GM12891 (cell line): ENCODE data around the gene NLRC3.

ENCODE experiments used
- POLR2A ChIP-seq: IDR thresholded peaks from 2 replicates; pipeline ENCODE4 v1.6.1; 2011; ENCODE audit warnings: low read depth, low read length, control low read depth
- POLR2AphosphoS5 ChIP-seq: IDR thresholded peaks from 2 replicates; pipeline ENCODE4 v1.6.1; 2011; ENCODE audit warnings: low read depth, low read length, control low read depth
- SPI1 ChIP-seq: IDR thresholded peaks from 2 replicates; pipeline ENCODE4 v1.6.1; 2011; ENCODE audit warnings: low read depth, low read length, control low read depth
- TAF1 ChIP-seq: IDR thresholded peaks from 2 replicates; pipeline ENCODE4 v1.6.1; 2011; ENCODE audit warnings: low read depth, low read length, control low read depth

- TF ChIP-seq TAF1 = no peak
- no peak for TF ChIP-seq POLR2A
- TF ChIP-seq SPI1 = no peak
- TF ChIP-seq POLR2AphosphoS5 = no peak
These were observed 918 bp upstream of the NLRC3 start for GRCh38 chr16:3578121-3578520.
